HCT116 (cell line): ENCODE measurements around the gene FAM174A.

Source experiments
- EGR1 ChIP-seq: IDR thresholded peaks from 2 replicates; pipeline ENCODE4 v1.6.1; 2012; ENCODE audit warnings: low read depth
- JUND ChIP-seq: IDR thresholded peaks from 2 replicates; pipeline ENCODE4 v1.6.1; 2012
- POLR2A ChIP-seq: IDR thresholded peaks from 2 replicates; pipeline ENCODE4 v1.7.0; 2011; ENCODE audit warnings: borderline replicate concordance; ENCODE audit not compliant: insufficient read depth, insufficient read length; ENCODE audit errors: extremely low read depth
- SIN3A ChIP-seq: IDR thresholded peaks from 2 replicates; pipeline ENCODE4 v1.6.1; 2012; ENCODE audit warnings: low read depth
- TF ChIP-seq, protein P1 (sequence below), 3 experiments: fragments of 200-600 bp in 1 of 3; sonication (generic) in 1 of 3; IDR thresholded peaks in 2 of 3; conservative IDR thresholded peaks in 1 of 3; 2 replicates each; pipeline ENCODE4 v1.5.1; 2012 to 2017; ENCODE audit warnings: low read depth in 2 of 3, low read length in 2 of 3, antibody characterized with exemption in 1 of 3, borderline replicate concordance in 1 of 3, control low read depth in 1 of 3, mild to moderate bottlenecking in 1 of 3, mixed read lengths in 1 of 3, mixed run types in 1 of 3, moderate library complexity in 1 of 3; ENCODE audit not compliant: insufficient read depth in 1 of 3
- TF ChIP-seq, protein P2 (sequence below): IDR thresholded peaks from 2 replicates; pipeline ENCODE4 v1.6.1; 2012

DNA sequence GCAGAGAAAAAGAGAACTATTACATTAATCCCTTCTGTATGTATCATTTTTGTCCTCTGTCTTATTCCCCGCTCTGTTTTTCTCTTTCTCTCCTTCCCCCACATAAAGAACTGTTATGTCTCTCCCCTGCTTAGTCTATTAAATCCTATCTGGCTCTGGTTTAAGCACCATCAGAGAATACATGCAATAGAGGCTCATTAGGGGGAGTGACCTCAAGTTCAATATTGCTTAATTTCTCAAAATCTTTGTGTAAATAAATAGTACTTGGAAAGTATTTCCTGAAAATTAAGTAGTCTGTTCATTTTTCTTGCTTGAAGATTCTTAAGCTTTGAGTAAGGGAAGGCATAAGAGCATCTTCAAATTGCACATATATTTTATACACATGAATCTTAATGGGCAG lies 41.2 kb upstream of the FAM174A start:
- TF ChIP-seq SIN3A (no peak), JUND (no peak), EGR1 (no peak), POLR2A (no peak)
- TF ChIP-seq, protein P1, sequence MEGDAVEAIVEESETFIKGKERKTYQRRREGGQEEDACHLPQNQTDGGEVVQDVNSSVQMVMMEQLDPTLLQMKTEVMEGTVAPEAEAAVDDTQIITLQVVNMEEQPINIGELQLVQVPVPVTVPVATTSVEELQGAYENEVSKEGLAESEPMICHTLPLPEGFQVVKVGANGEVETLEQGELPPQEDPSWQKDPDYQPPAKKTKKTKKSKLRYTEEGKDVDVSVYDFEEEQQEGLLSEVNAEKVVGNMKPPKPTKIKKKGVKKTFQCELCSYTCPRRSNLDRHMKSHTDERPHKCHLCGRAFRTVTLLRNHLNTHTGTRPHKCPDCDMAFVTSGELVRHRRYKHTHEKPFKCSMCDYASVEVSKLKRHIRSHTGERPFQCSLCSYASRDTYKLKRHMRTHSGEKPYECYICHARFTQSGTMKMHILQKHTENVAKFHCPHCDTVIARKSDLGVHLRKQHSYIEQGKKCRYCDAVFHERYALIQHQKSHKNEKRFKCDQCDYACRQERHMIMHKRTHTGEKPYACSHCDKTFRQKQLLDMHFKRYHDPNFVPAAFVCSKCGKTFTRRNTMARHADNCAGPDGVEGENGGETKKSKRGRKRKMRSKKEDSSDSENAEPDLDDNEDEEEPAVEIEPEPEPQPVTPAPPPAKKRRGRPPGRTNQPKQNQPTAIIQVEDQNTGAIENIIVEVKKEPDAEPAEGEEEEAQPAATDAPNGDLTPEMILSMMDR (IDR thresholded peaks at IDR 0.05 in 2 of 3, conservative IDR thresholded peaks at IDR 0.05 in 1 of 3; ENCODE audit: borderline replicate concordance in 1 of 3, insufficient read depth in 1 of 3, low read depth in 2 of 3, low read length in 2 of 3) = no peak
- TF ChIP-seq, protein P2, sequence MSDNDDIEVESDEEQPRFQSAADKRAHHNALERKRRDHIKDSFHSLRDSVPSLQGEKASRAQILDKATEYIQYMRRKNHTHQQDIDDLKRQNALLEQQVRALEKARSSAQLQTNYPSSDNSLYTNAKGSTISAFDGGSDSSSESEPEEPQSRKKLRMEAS = no peak
